Measurements from ENCODE around the gene WDR59. TPM values are rescaled to one million over a fixed set of nuclear protein-coding genes. Genes with fewer than 3 reads are reported as not detected.
A peak's percentile ranks its signal among the peaks of the same experiment; 100 is the strongest.
"Not testable (repeated sequence)": the region's sequence is repeated elsewhere in the genome, so short reads cannot be mapped to it uniquely, and the experiment has no call there.

The WDR59 gene
- total RNA-seq, 2 experiments from 2014 or later: 58.3 to 58.4 TPM

DNA sequence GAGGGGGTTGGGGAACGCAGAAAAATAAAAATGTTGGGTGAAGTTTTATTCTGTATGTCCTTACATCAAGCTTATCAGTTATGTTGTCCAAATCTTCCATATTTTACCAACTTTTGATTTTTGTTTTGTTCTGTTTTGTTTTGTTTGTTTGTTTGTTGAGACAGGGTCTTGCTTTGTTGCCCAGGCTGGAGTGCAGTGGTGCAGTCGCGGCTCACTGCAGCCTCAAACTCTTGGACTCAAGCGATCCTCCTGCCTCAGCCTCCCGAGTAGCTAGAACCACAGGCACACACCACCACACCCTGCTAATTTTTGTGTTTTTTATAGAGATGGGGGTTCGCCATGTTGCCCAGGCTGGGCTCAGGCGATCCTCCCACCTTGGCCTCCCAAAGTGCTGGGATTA is 34.7 kb upstream of the WDR59 start:
- peaks cover 15% of the 10 kb centered on the region for H3K9me3 Mint-ChIP-seq
- H3K4me3 Mint-ChIP-seq: no peak overlapping the region
- H3K36me3 Mint-ChIP-seq: peaks cover 17% of the 10 kb centered on the region

DNA sequence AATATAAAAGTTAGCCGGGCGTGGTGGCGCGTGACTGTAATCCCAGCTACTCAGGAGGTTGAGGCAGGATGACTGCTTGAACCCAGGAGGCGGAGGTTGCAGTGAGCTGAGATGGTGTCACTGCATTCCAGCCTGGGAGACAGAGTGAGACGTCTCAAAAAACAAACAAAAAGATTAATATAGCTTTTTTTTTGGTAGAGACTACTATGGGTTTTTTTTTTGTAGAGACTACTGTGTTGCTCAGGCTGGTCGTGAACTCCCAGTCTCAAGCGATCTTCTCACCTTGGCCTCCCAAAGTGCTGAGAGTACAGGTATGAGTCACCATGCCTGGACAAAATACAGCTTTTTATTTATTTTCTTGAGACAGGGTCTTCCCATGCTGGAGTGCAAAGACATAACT is 34.1 kb upstream of the WDR59 start:
- Mint-ChIP-seq H3K4me1 (peaks cover 9% of the 10 kb centered on the region), H3K27ac (no peak overlapping the region), H3K36me3 (peaks cover 17% of the 10 kb centered on the region), H3K4me3 (no peak overlapping the region), H3K9me3 (peaks cover 15% of the 10 kb centered on the region), H3K27me3 (no peaks in the 10 kb centered on the region)
- no peak for DNase-seq

More for the DNA sequence above, 34.7 kb upstream of the WDR59 start:
- Mint-ChIP-seq H3K4me1 (peaks cover 14% of the 10 kb centered on the region), H3K27ac (no peak overlapping the region), H3K27me3 (no peaks in the 10 kb centered on the region)
- DNase-seq: no peak

- no peak overlapping the region for H3K4me3 Mint-ChIP-seq
- H3K9me3 Mint-ChIP-seq: peaks cover 15% of the 10 kb centered on the region
- DNase-seq: no peak
- peaks cover 6% of the 10 kb centered on the region for H3K4me1 Mint-ChIP-seq
- H3K27ac Mint-ChIP-seq: no peak overlapping the region
- H3K36me3 Mint-ChIP-seq: peaks cover 16% of the 10 kb centered on the region
- H3K27me3 Mint-ChIP-seq: no peaks in the 10 kb centered on the region
These were observed 33.0 kb upstream of the WDR59 start for GRCh38 chr16:75017670-75018525.

GRCh38 chr16:75016451-75017081 is 31.6 kb upstream of the WDR59 start:
- H3K27me3 Mint-ChIP-seq, H3K4me3 Mint-ChIP-seq, DNase-seq, H3K27ac Mint-ChIP-seq, H3K36me3 Mint-ChIP-seq, H3K9me3 Mint-ChIP-seq: not testable (repeated sequence)
- peaks cover 14% of the 10 kb centered on the region for H3K4me1 Mint-ChIP-seq

- H3K36me3 Mint-ChIP-seq: no peaks in the 10 kb centered on the region
- H3K4me3 Mint-ChIP-seq: no peak overlapping the region
- no peak for DNase-seq
- H3K27me3 Mint-ChIP-seq: no peaks in the 10 kb centered on the region
- H3K9me3 Mint-ChIP-seq: no peaks in the 10 kb centered on the region
- peaks cover 16% of the 10 kb centered on the region for H3K4me1 Mint-ChIP-seq
- no peak overlapping the region for H3K27ac Mint-ChIP-seq
These were observed 29.4 kb upstream of the WDR59 start for GRCh38 chr16:75014318-75014717.

GRCh38 chr16:75013123-75013522 is 28.2 kb upstream of the WDR59 start:
- H3K36me3 Mint-ChIP-seq, H3K9me3 Mint-ChIP-seq, H3K27me3 Mint-ChIP-seq, DNase-seq, H3K4me3 Mint-ChIP-seq: not testable (repeated sequence)
- H3K4me1 Mint-ChIP-seq: peaks cover 24% of the 10 kb centered on the region
- peak overlapping the region; percentile 85 for H3K27ac Mint-ChIP-seq

GRCh38 chr16:75012380-75013081 is 27.6 kb upstream of the WDR59 start:
- peaks cover 24% of the 10 kb centered on the region for H3K4me1 Mint-ChIP-seq
- peak overlapping the region; percentile 85 for H3K27ac Mint-ChIP-seq
- no peak for DNase-seq
- no peaks in the 10 kb centered on the region for H3K27me3 Mint-ChIP-seq
- H3K36me3 Mint-ChIP-seq: no peaks in the 10 kb centered on the region
- H3K9me3 Mint-ChIP-seq: no peaks in the 10 kb centered on the region
- H3K4me3 Mint-ChIP-seq: peak overlapping the region; percentile 18

- DNase-seq: peak; percentile 48
These were observed 26.8 kb upstream of the WDR59 start for GRCh38 chr16:75011634-75012307.

GRCh38 chr16:75010427-75010826 is 25.5 kb upstream of the WDR59 start:
- H3K27ac Mint-ChIP-seq: no peak overlapping the region
- peaks cover 24% of the 10 kb centered on the region for H3K4me1 Mint-ChIP-seq
- DNase-seq: no peak
- no peaks in the 10 kb centered on the region for H3K27me3 Mint-ChIP-seq
- no peaks in the 10 kb centered on the region for H3K36me3 Mint-ChIP-seq
- no peak overlapping the region for H3K4me3 Mint-ChIP-seq
- no peaks in the 10 kb centered on the region for H3K9me3 Mint-ChIP-seq

More at GRCh38 chr16:75011634-75012307, 26.8 kb upstream of the WDR59 start:
- no peaks in the 10 kb centered on the region for H3K36me3 Mint-ChIP-seq
- peaks cover 24% of the 10 kb centered on the region for H3K4me1 Mint-ChIP-seq
- no peaks in the 10 kb centered on the region for H3K27me3 Mint-ChIP-seq
- no peak overlapping the region for H3K4me3 Mint-ChIP-seq
- H3K27ac Mint-ChIP-seq: peak overlapping the region; percentile 85
- no peaks in the 10 kb centered on the region for H3K9me3 Mint-ChIP-seq

- no peak overlapping the region for H3K27ac Mint-ChIP-seq
- H3K9me3 Mint-ChIP-seq: no peaks in the 10 kb centered on the region
- H3K36me3 Mint-ChIP-seq: no peaks in the 10 kb centered on the region
- no peak for DNase-seq
- no peak overlapping the region for H3K4me3 Mint-ChIP-seq
- no peaks in the 10 kb centered on the region for H3K27me3 Mint-ChIP-seq
- peaks cover 20% of the 10 kb centered on the region for H3K4me1 Mint-ChIP-seq
These were observed 22.5 kb upstream of the WDR59 start for GRCh38 chr16:75007443-75007842.

- Mint-ChIP-seq H3K4me3 (no peak overlapping the region), H3K27ac (no peak overlapping the region), H3K36me3 (no peaks in the 10 kb centered on the region), H3K9me3 (no peaks in the 10 kb centered on the region), H3K4me1 (peaks cover 15% of the 10 kb centered on the region), H3K27me3 (peaks cover 12% of the 10 kb centered on the region)
- DNase-seq: no peak
These were observed 20.8 kb upstream of the WDR59 start for GRCh38 chr16:75005697-75006096.

- no peak for DNase-seq
- Mint-ChIP-seq H3K27ac (no peak overlapping the region), H3K4me1 (peaks cover 21% of the 10 kb centered on the region), H3K9me3 (no peaks in the 10 kb centered on the region), H3K27me3 (peaks cover 20% of the 10 kb centered on the region), H3K36me3 (no peaks in the 10 kb centered on the region), H3K4me3 (no peak overlapping the region)
These were observed 19.5 kb upstream of the WDR59 start for GRCh38 chr16:75004460-75004859.

GRCh38 chr16:75003931-75004330 is 19.0 kb upstream of the WDR59 start:
- Mint-ChIP-seq H3K27ac (no peak overlapping the region), H3K36me3 (no peaks in the 10 kb centered on the region), H3K9me3 (no peaks in the 10 kb centered on the region), H3K4me3 (no peak overlapping the region), H3K4me1 (peaks cover 17% of the 10 kb centered on the region), H3K27me3 (peaks cover 20% of the 10 kb centered on the region)
- DNase-seq: no peak

DNA sequence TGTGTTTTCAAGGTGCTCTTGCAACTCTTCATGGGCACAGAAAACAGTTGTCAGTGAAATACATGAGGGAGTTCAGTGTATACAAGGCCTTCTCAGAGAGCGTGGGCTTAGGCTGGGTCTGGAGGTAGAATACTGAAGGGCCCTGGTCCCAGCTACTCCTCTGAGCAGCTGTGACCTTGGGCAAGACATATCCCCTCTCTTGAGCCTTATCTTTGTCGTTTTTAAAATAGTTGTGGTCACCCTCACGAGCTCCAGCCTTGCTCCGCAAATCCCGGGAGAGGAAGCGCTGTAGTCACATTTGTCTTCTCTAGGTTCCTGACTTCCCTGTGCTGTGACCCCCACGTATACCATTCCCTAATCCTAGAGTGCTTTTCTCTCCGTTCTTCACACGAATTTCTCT is 17.6 kb upstream of the WDR59 start:
- no peaks in the 10 kb centered on the region for H3K9me3 Mint-ChIP-seq
- H3K4me3 Mint-ChIP-seq: no peak overlapping the region
- H3K27ac Mint-ChIP-seq: no peak overlapping the region
- peaks cover 11% of the 10 kb centered on the region for H3K4me1 Mint-ChIP-seq
- no peaks in the 10 kb centered on the region for H3K36me3 Mint-ChIP-seq
- DNase-seq: no peak
- peaks cover 20% of the 10 kb centered on the region for H3K27me3 Mint-ChIP-seq

Data from activated naive CD8-positive, alpha-beta T cell treated with anti-CD3 and anti-CD28 coated beads for 36 hours (primary cell).